Gastrocnemius medialis (tissue), 4 donors: ENCODE measurements around the gene GPR183.

Experiments
- POLR2A ChIP-seq, 2 donors: fragments of 450-650 bp; IDR thresholded peaks; one replicate each; pipeline ENCODE4 v1.6.1; 2017; ENCODE audit warnings: antibody characterized with exemption in 2 of 2, mild to moderate bottlenecking in 2 of 2, moderate library complexity in 2 of 2
- TF ChIP-seq, protein P1 (sequence below), 5 experiments: fragments of 450-650 bp in 3 of 5; fragments of 200-600 bp in 2 of 5; sonication (generic) in 2 of 5; IDR thresholded peaks in 4 of 5; conservative IDR thresholded peaks in 1 of 5; 1 replicate in 4 of 5; 2 replicates in 1 of 5; pipeline ENCODE4 v1.5.1; 2016 to 2019; ENCODE audit warnings: antibody characterized with exemption in 5 of 5, mild to moderate bottlenecking in 3 of 5, moderate library complexity in 3 of 5

DNA sequence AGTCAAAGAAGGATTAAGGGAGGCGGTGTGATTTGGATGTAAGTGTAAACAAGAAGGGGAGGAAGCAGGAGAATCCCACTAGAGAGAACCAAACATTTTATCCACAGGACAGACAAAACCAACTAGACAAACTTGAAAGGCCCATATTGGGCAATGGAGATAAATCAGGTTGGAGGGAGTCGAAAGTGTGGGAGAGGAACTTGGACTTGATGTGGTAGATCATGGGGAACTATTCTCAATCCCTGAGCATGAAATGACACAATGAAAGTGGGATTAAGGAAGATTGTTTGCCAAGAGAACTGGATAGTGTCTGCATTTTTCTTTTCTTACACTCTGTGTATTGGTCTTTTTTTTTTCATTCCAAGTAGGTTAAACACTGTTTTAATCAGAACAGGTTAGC is 17.9 kb downstream of the GPR183 start:
- TF ChIP-seq, protein P1, sequence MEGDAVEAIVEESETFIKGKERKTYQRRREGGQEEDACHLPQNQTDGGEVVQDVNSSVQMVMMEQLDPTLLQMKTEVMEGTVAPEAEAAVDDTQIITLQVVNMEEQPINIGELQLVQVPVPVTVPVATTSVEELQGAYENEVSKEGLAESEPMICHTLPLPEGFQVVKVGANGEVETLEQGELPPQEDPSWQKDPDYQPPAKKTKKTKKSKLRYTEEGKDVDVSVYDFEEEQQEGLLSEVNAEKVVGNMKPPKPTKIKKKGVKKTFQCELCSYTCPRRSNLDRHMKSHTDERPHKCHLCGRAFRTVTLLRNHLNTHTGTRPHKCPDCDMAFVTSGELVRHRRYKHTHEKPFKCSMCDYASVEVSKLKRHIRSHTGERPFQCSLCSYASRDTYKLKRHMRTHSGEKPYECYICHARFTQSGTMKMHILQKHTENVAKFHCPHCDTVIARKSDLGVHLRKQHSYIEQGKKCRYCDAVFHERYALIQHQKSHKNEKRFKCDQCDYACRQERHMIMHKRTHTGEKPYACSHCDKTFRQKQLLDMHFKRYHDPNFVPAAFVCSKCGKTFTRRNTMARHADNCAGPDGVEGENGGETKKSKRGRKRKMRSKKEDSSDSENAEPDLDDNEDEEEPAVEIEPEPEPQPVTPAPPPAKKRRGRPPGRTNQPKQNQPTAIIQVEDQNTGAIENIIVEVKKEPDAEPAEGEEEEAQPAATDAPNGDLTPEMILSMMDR (IDR thresholded peaks at IDR 0.05 in 4 of 5, conservative IDR thresholded peaks at IDR 0.05 in 1 of 5): no peak
- TF ChIP-seq POLR2A (IDR thresholded peaks at IDR 0.05): no peak
